Medulla oblongata (tissue), 1 donor: ENCODE measurements around the gene TFAP2C.

ENCODE experiments used
- DNase-seq: peaks from one replicate; pipeline ENCODE4 v3.0.0-alpha.2; 2015; ENCODE audit errors: extremely low spot score

TFAP2C gene

GRCh38 chr20:56628873-56629463, at the start of gene TFAP2C:
Gene TFAP2C, plus strand, starts transcription at chr20:56629306. Its CDS starts 239 bp downstream, at chr20:56629545.
- no peak for DNase-seq

- no peak for DNase-seq
These were observed 48.9 kb upstream of the TFAP2C start for GRCh38 chr20:56580226-56580625.

- DNase-seq, result no peak
These were observed 47.4 kb upstream of the TFAP2C start for GRCh38 chr20:56581701-56582100.

GRCh38 chr20:56582542-56582941, 46.6 kb upstream of the TFAP2C start:
- DNase-seq, result no peak

GRCh38 chr20:56584916-56585315, 44.2 kb upstream of the TFAP2C start:
- no peak for DNase-seq

GRCh38 chr20:56587307-56588041, 41.6 kb upstream of the TFAP2C start:
- DNase-seq, result no peak

GRCh38 chr20:56588996-56589395, 40.1 kb upstream of the TFAP2C start:
- no peak for DNase-seq

GRCh38 chr20:56589633-56590032, 39.5 kb upstream of the TFAP2C start:
- DNase-seq, result no peak

- no peak for DNase-seq
These were observed 38.2 kb upstream of the TFAP2C start for GRCh38 chr20:56590888-56591287.

GRCh38 chr20:56592211-56592610, 36.9 kb upstream of the TFAP2C start:
- no peak for DNase-seq

- DNase-seq, result no peak
These were observed 36.3 kb upstream of the TFAP2C start for GRCh38 chr20:56592817-56593216.

GRCh38 chr20:56595746-56596475, 33.2 kb upstream of the TFAP2C start:
- no peak for DNase-seq

GRCh38 chr20:56601166-56601565, 27.9 kb upstream of the TFAP2C start:
- no peak for DNase-seq

- no peak for DNase-seq
These were observed 24.4 kb upstream of the TFAP2C start for GRCh38 chr20:56604673-56605072.

- no peak for DNase-seq
These were observed 23.7 kb upstream of the TFAP2C start for GRCh38 chr20:56605261-56605996.

- DNase-seq, result no peak
These were observed 22.7 kb upstream of the TFAP2C start for GRCh38 chr20:56606174-56606945.

- no peak for DNase-seq
These were observed 21.9 kb upstream of the TFAP2C start for GRCh38 chr20:56607061-56607704.

- DNase-seq, result no peak
These were observed 20.7 kb upstream of the TFAP2C start for GRCh38 chr20:56608376-56608775.

GRCh38 chr20:56609321-56609720, 19.8 kb upstream of the TFAP2C start:
- DNase-seq, result no peak

- no peak for DNase-seq
These were observed 19.0 kb upstream of the TFAP2C start for GRCh38 chr20:56610098-56610497.

GRCh38 chr20:56614196-56614595, 14.9 kb upstream of the TFAP2C start:
- no peak for DNase-seq
